Peyer's patch (tissue), 4 donors: ENCODE results near the gene PRTN3. TPM values are rescaled to one million over a fixed set of nuclear protein-coding genes. Genes with fewer than 3 reads are reported as not detected.
"Not testable (repeated sequence)": the region's sequence is repeated elsewhere in the genome, so short reads cannot be mapped to it uniquely, and the experiment has no call there.

ENCODE experiments used
- DNase-seq, 3 donors: peaks; one replicate each; pipeline ENCODE4 v3.0.0-alpha.2; 2017 to 2019
- H3K27ac ChIP-seq, 4 donors: fragments of 200-600 bp; sonication (generic); one replicate each; pipeline ENCODE4 v1.5.1; 2016 to 2019
- H3K27me3 ChIP-seq, 2 donors: fragments of 200-600 bp; sonication (generic); one replicate each; pipeline ENCODE4 v1.5.1; 2019
- H3K36me3 ChIP-seq, 3 donors: fragments of 200-600 bp; sonication (generic); one replicate each; pipeline ENCODE4 v1.5.1; 2016 to 2019
- H3K4me1 ChIP-seq, 4 donors: fragments of 200-600 bp; sonication (generic); one replicate each; pipeline ENCODE4 v1.5.1; 2016 to 2019
- H3K4me3 ChIP-seq, 4 donors: fragments of 200-600 bp; sonication (generic); 1 replicate in 3 of 4; 2 replicates in 1 of 4; pipeline ENCODE4 v1.5.1; 2016 to 2019; ENCODE audit warnings: mild to moderate bottlenecking in 1 of 4
- H3K9me3 ChIP-seq, 4 donors: fragments of 200-600 bp; sonication (generic); one replicate each; pipeline ENCODE4 v1.5.1; 2016 to 2019; ENCODE audit warnings: mild to moderate bottlenecking in 1 of 4
- CTCF ChIP-seq, 6 experiments: fragments of 450-650 bp in 4 of 6; fragments of 200-600 bp in 2 of 6; sonication (generic) in 1 of 6; IDR thresholded peaks; one replicate each; pipeline ENCODE4 v1.5.1; 2017 to 2019; ENCODE audit warnings: antibody characterized with exemption in 6 of 6, mild to moderate bottlenecking in 3 of 6, moderate library complexity in 1 of 6
- POLR2A ChIP-seq, 2 donors: fragments of 450-650 bp; IDR thresholded peaks; one replicate each; pipeline ENCODE4 v1.5.1; 2017; ENCODE audit warnings: antibody characterized with exemption in 2 of 2, mild to moderate bottlenecking in 2 of 2, moderate library complexity in 2 of 2
- total RNA-seq, 4 donors: library from RNA; depleted of rRNA; stranded (reverse); fragments of >200 nt; gene quantifications; one replicate each; pipeline ENCODE4 v1.1.0, GENCODE V29; 2016

PRTN3 gene
- total RNA-seq, 4 donors from 2014 or later, result not detected

DNA sequence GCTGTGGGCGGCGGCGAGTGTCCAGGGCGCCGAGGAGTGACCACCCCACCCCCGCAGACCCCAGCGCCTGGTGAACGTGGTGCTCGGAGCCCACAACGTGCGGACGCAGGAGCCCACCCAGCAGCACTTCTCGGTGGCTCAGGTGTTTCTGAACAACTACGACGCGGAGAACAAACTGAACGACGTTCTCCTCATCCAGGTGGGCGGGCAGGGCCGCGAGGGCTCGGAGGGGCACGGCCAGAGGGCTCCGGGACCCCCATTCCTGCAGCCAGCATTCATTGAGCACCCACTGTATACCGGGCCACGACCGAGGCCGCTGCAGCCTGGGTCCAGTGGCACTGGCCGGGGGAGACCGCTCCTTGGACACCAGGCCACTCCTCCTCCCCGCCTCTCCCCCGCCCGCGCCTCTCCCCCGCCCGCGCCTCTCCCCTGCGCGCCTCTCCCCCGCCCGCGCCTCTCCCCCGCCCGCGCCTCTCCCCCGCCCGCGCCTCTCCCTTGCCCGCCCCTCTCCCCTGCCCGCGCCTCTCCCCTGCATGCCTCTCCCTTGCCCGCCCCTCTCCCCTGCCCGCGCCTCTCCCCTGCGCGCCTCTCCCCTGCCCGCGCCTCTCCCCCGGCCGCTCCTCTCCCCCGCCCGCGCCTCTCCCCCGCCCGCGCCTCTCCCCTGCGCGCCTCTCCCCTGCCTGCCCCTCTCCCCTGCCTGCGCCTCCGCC, 3.2 kb downstream of the PRTN3 start:
- TF ChIP-seq POLR2A (IDR thresholded peaks at IDR 0.05) (no peak), CTCF (IDR thresholded peaks at IDR 0.05) (no peak)
- H3K4me1 ChIP-seq, result peaks cover 0 to 11% (median 6%) of the 10 kb centered on the region in 4 donors
- H3K27me3 ChIP-seq, result peaks cover 0 to 22% of the 10 kb centered on the region in 2 donors
- H3K36me3 ChIP-seq, result no peaks in the 10 kb centered on the region
- no peaks in the 10 kb centered on the region for H3K9me3 ChIP-seq
- H3K4me3 ChIP-seq, result peak overlapping the region in 2 of 4 donors; percentile 22 to 24
- no peak for DNase-seq
- no peak overlapping the region for H3K27ac ChIP-seq

- TF ChIP-seq POLR2A (IDR thresholded peaks at IDR 0.05) (no peak), CTCF (IDR thresholded peaks at IDR 0.05) (no peak)
Measured at GRCh38 chr19:844546-844971, 3.8 kb downstream of the PRTN3 start.

DNA sequence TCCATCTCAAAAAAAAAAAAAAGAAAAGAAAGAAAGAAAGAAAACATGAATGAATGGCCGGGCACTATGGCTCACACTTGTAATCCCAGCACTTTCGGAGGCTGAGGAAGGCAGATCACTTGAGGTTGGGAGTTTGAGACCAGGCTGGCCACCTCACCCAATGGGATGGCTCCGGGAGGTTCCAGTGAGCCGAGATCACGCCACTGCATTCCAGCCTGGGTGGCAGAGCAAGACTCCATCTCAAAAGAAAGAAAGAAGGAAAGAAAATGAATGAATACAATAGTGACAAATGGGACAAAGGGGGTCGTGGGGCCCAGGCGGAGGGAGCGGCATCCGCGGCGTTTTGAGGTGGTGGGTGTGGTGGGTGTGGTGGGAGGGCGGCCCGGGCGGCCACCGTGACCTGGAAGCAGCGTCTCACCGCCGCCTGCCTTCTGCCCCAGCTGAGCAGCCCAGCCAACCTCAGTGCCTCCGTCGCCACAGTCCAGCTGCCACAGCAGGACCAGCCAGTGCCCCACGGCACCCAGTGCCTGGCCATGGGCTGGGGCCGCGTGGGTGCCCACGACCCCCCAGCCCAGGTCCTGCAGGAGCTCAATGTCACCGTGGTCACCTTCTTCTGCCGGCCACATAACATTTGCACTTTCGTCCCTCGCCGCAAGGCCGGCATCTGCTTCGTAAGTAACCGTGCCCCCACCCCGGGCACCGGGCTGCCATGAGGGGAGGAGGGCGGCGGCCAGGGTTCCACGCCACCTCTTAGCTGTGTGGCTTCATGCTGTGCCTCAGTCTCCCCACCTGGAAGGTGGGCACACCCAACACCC, 5.1 kb downstream of the PRTN3 start:
- Histone ChIP-seq H3K9me3 (no peaks in the 10 kb centered on the region), H3K27ac (no peak overlapping the region), H3K4me3 (no peak overlapping the region), H3K4me1 (peaks cover 0 to 11% (median 6%) of the 10 kb centered on the region in 4 donors), H3K36me3 (no peaks in the 10 kb centered on the region), H3K27me3 (peaks cover 0 to 22% of the 10 kb centered on the region in 2 donors)
- TF ChIP-seq CTCF (IDR thresholded peaks at IDR 0.05), result no peak
- TF ChIP-seq POLR2A (IDR thresholded peaks at IDR 0.05), result no peak
- no peak for DNase-seq

More at GRCh38 chr19:844546-844971, 3.8 kb downstream of the PRTN3 start:
- Histone ChIP-seq H3K4me3 (no peak overlapping the region), H3K4me1 (peaks cover 0 to 11% (median 6%) of the 10 kb centered on the region in 4 donors), H3K27me3 (peaks cover 0 to 22% of the 10 kb centered on the region in 2 donors), H3K27ac (no peak overlapping the region), H3K9me3 (no peaks in the 10 kb centered on the region), H3K36me3 (no peaks in the 10 kb centered on the region)
- no peak for DNase-seq

DNA sequence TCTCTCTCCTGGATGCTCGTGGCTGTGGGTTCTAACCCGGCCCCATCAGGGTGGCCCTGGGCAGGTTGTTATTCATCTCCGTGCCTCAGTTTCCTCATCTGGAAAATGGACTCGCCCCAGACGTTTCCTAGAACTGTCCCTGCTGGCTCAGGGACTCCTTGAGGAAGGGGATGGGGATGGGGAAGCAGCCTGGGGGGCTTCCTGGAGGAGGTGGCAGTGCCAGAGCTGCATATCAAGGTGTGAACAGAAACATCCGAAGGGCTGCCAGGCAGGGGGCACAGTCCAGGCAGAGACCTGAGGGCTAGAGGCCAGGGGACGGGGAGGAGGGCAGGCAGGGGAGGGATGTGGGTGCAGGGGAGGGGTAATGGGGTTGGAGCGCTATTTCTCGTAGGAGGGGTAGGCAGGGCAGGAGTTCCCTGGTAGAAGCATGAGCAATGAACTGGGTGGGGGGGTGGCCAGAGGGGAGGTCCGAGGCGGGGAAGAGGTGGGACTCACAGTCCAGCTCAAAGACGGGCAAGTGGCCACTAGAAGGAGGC, 7.7 kb downstream of the PRTN3 start:
- DNase-seq, result no peak
- peaks cover 0 to 6% (median 3%) of the 10 kb centered on the region in 4 donors for H3K4me1 ChIP-seq
- peak overlapping the region in 1 of 4 donors; percentile 18 for H3K27ac ChIP-seq
- no peaks in the 10 kb centered on the region for H3K9me3 ChIP-seq
- TF ChIP-seq POLR2A (IDR thresholded peaks at IDR 0.05) (no peak), CTCF (IDR thresholded peaks at IDR 0.05) (no peak)
- H3K4me3 ChIP-seq, result no peak overlapping the region
- H3K27me3 ChIP-seq, result peaks cover 0 to 22% of the 10 kb centered on the region in 2 donors
- H3K36me3 ChIP-seq, result no peaks in the 10 kb centered on the region

DNA sequence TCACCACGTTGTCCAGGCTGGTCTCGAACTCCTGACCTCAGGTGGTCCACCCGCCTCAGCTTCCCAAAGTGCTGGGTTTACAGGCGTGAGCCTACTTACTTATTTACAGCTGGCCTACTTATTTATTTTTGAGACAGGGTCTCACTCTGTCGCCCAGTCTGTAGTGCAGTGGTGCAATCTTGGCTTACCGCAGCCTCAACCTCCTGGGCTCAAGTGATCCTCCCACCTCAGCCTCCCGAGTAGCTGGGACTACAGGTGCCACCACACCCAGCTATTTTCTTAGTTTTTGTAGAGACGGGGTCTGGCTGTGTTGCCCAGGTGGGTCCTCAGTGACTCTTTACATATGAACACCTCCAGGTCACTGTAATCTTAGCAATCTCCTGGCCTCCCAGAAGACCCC, 8.4 kb downstream of the PRTN3 start:
- H3K4me3 ChIP-seq, H3K4me1 ChIP-seq, DNase-seq, H3K9me3 ChIP-seq, H3K27ac ChIP-seq, H3K36me3 ChIP-seq: not testable (repeated sequence)
- H3K27me3 ChIP-seq, result peaks cover 0 to 16% of the 10 kb centered on the region in 2 donors
